B cell (primary cell): Measurements from ENCODE around the gene PRXL2B.

ENCODE experiments used
- CTCF ChIP-seq: fragments of 200-600 bp; IDR thresholded peaks from one replicate; pipeline ENCODE4 v1.8.0; 2022; ENCODE audit warnings: antibody characterized with exemption, mild to moderate bottlenecking
- EZH2 ChIP-seq: IDR thresholded peaks from 2 replicates; pipeline ENCODE4 v1.6.1; 2012; ENCODE audit warnings: borderline replicate concordance, low read depth, mild to moderate bottlenecking, moderate library complexity, low read length; ENCODE audit not compliant: insufficient read depth, poor library complexity, severe bottlenecking

GRCh38 chr1:2547210-2548067, 39.1 kb upstream of the PRXL2B start:
- TF ChIP-seq CTCF (no peak), EZH2 (no peak)
